HG03103 (cell line): ENCODE data around the gene PCDHB8.
"Not testable (repeated sequence)": the region's sequence is repeated elsewhere in the genome, so short reads cannot be mapped to it uniquely, and the experiment has no call there.

Experiments
- ATAC-seq: cut with Tn5 transposase; IDR thresholded peaks from one replicate; pipeline ENCODE4 v1.9.1; 2021; ENCODE audit warnings: low read depth; ENCODE audit not compliant: unreplicated experiment

PCDHB8 gene

DNA sequence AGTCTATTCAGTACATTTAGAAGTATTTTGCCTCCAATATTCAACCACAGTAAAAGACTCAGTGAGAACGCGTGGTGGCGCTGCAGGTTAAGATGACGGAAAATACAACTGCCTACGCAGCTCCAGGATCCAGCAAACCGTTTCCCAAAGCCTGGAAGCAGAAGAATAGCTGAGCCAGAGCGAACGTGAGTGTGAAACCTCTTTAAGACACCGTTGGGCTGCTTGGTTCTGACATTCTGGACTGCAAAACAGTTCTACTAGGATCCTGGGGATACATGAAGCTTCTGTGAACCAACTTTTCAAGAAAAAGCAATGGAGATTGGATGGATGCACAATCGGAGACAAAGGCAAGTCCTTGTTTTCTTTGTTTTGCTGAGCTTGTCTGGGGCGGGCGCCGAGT, 4.7 kb downstream of the PCDHB8 start, which contains the start of gene PCDHB16:
Gene PCDHB16 (plus strand): TSS at position 140 of the 400 bp plus-strand sequence. CDS start 173 bp downstream, at position 313.
- no peak for ATAC-seq

DNA sequence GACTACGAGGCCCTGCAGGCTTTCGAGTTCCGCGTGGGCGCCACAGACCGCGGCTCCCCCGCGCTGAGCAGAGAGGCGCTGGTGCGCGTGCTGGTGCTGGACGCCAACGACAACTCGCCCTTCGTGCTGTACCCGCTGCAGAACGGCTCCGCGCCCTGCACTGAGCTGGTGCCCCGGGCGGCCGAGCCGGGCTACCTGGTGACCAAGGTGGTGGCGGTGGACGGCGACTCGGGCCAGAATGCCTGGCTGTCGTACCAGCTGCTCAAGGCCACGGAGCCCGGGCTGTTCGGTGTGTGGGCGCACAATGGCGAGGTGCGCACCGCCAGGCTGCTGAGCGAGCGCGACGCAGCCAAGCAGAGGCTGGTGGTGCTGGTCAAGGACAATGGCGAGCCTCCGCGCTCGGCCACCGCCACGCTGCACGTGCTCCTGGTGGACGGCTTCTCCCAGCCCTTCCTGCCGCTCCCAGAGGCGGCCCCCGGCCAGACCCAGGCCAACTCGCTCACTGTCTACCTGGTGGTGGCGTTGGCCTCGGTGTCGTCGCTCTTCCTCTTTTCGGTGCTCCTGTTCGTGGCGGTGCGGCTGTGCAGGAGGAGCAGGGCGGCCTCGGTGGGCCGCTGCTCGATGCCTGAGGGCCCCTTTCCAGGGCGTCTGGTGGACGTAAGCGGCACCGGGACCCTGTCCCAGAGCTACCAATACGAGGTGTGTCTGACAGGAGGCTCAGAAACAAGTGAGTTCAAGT, 6.7 kb downstream of the PCDHB8 start:
- not testable (repeated sequence) for ATAC-seq

DNA sequence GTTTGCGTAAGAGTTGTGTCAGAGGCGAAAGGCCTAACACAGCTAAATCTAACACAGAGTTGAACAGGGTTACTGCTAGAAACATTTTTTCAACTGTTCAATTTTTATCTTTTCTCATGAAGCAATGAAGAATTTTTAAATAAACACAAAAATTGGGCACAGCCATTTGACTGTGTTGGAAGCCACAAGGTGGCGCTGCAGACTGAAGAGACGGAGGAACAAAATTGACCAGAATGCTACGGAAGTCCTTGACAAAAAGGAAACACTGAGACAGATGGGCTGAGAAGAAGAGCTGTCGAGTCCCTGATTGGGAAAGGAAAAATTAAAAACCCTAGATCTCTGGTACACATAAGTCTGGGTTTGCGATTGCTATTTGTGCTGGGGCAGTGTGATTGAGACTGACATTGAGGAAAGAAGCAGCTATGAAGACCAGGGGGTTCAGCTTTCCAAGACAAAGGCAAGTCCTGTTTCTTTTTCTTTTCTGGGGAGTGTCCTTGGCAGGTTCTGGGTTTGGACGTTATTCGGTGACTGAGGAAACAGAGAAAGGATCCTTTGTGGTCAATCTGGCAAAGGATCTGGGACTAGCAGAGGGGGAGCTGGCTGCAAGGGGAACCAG, 9.4 kb downstream of the PCDHB8 start, which contains the start of gene PCDHB9:
Gene PCDHB9 (plus strand): TSS at position 265 of the 616 bp plus-strand sequence. CDS start 158 bp downstream, at position 423.
- ATAC-seq = no peak

DNA sequence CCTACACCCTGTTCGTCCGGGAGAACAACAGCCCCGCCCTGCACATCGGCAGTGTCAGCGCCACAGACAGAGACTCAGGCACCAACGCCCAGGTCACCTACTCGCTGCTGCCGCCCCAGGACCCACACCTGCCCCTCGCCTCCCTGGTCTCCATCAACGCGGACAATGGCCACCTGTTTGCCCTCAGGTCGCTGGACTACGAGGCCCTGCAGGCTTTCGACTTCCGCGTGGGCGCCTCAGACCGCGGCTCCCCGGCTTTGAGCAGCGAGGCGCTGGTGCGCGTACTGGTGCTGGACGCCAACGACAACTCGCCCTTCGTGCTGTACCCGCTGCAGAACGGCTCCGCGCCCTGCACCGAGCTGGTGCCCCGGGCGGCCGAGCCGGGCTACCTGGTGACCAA, 11.1 kb downstream of the PCDHB8 start:
- ATAC-seq = not testable (repeated sequence)

DNA sequence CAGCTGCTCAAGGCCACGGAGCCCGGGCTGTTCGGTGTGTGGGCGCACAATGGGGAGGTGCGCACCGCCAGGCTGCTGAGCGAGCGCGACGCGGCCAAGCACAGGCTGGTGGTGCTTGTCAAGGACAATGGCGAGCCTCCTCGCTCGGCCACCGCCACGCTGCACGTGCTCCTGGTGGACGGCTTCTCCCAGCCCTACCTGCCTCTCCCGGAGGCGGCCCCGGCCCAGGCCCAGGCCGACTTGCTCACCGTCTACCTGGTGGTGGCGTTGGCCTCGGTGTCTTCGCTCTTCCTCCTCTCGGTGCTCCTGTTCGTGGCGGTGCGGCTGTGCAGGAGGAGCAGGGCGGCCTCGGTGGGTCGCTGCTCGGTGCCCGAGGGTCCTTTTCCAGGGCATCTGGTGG, 11.5 kb downstream of the PCDHB8 start:
- ATAC-seq = not testable (repeated sequence)

DNA sequence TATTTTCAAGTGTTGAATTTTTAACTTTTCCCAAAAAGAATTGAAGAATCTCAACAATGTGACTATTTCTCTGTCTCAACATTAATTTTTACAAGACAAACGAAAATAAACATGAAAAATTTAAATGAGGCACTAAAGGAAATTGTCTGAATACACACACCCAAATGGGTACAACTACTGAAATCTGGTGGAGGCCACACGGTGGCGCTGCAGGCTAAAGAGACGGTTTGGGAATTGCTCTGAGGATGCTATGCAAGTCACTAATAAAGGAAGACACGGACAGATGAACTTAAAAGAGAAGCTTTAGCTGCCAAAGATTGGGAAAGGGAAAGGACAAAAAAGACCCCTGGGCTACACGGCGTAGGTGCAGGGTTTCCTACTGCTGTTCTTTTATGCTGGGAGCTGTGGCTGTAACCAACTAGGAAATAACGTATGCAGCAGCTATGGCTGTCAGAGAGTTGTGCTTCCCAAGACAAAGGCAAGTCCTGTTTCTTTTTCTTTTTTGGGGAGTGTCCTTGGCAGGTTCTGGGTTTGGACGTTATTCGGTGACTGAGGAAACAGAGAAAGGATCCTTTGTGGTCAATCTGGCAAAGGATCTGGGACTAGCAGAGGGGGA, 14.6 kb downstream of the PCDHB8 start, which contains the start of gene PCDHB10:
Gene PCDHB10 (plus strand): TSS at position 244 of the 616 bp plus-strand sequence. CDS start 200 bp downstream, at position 444.
- ATAC-seq = no peak

DNA sequence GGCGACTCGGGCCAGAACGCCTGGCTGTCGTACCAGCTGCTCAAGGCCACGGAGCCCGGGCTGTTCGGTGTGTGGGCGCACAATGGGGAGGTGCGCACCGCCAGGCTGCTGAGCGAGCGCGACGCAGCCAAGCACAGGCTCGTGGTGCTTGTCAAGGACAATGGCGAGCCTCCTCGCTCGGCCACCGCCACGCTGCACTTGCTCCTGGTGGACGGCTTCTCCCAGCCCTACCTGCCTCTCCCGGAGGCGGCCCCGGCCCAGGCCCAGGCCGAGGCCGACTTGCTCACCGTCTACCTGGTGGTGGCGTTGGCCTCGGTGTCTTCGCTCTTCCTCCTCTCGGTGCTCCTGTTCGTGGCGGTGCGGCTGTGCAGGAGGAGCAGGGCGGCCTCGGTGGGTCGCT, 16.7 kb downstream of the PCDHB8 start:
- ATAC-seq = not testable (repeated sequence)

DNA sequence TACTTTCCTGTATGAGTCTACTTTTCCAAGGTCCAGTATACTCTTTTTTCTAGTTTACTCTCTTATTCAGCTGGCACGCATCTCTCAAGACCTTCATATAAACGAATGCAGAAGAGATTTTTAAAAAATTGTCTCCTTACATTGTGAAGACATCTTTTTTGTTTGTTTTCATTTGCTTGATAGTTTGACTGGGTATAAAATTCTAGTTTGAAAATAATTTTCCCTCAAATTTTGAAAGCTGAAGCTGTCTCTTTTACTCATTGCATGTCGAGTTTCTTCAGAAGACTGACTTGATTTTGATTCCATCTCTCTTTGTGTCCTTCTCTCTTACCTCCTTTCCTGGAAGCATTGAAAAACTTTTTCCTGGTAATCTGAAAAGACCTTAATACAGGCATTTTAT, 18.8 kb downstream of the PCDHB8 start:
- no peak for ATAC-seq

DNA sequence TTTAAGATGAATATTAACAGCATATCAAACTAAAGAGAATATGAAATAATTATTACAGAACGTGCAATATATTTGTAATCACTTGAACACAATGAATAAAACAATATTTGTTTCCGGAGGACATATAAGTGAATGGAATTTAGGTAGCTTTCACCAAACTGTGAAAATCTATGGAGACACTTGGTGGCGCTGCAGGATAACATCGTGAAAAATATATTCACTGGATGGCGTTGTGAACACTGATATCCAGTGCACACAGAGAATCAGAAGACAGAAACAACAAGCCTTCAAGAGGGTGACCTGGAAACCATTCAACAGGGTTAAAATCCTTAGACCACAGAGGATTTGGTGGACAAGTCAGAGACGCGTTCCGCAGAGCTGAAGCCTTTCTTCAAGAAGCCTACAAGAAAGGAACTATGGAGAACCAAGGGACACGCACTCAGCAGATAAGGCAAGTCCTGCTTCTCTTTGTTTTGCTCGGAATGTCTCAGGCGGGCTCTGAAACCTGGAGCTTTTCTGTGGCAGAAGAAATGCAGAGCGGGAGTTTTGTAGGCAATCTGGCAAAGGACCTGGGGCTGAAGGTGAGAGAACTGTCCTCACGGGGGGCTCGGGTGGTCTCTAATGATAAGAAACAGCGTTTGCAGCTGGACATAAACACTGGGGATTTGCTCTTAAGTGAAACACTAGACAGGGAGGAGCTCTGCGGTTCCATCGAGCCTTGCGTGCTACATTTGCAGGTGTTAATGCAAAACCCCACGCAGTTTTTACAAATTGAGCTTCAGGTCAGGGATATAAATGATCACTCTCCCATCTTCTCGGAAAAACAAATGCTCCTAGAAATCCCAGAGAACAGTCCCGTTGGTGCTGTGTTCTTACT, 22.0 kb downstream of the PCDHB8 start, which contains the start of gene PCDHB11:
Gene PCDHB11 (plus strand): TSS at position 269 of the 877 bp plus-strand sequence. CDS start 148 bp downstream, at position 417.
- no peak for ATAC-seq

DNA sequence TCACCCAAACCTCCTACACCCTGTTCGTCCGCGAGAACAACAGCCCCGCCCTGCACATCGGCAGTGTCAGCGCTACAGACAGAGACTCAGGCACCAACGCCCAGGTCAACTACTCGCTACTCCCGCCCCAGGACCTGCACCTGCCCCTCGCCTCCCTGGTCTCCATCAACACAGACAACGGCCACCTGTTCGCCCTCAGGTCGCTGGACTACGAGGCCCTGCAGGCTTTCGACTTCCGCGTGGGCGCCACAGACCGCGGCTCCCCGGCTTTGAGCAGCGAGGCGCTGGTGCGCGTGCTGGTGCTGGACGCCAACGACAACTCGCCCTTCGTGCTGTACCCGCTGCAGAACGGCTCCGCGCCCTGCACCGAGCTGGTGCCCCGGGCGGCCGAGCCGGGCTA, 23.5 kb downstream of the PCDHB8 start:
- not testable (repeated sequence) for ATAC-seq

DNA sequence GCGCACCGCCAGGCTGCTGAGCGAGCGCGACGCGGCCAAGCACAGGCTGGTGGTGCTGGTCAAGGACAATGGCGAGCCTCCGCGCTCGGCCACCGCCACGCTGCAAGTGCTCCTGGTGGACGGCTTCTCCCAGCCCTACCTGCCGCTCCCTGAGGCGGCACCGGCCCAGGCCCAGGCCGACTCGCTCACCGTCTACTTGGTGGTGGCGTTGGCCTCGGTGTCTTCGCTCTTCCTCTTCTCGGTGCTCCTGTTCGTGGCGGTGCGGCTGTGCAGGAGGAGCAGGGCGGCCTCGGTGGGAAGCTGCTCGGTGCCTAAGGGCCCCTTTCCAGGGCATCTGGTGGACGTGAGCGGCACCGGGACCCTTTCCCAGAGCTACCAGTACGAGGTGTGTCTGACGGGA, 24.1 kb downstream of the PCDHB8 start:
- ATAC-seq = not testable (repeated sequence)

DNA sequence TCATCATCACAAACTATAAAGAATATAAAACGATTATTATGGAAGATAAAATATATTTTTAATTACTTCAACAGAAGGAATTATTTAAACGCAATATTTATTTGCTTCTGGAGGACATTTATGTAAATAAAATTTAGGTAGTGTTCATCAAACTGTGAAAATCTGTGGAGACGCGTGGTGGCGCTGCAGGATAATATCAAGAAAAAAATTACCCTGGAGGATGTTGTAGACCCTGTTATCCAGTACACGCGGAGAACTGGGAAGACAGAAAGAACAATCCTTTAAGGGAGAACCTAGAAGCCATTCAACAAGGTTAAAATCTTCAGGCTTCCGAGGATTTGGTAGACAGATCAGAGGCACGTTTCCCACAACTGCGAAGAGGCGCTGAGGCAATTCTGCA, 30.9 kb downstream of the PCDHB8 start, which contains the start of gene PCDHB12:
Gene PCDHB12 (plus strand): TSS at position 242 of the 400 bp plus-strand sequence. CDS start 189 bp downstream, outside the sequence.
- no peak for ATAC-seq

DNA sequence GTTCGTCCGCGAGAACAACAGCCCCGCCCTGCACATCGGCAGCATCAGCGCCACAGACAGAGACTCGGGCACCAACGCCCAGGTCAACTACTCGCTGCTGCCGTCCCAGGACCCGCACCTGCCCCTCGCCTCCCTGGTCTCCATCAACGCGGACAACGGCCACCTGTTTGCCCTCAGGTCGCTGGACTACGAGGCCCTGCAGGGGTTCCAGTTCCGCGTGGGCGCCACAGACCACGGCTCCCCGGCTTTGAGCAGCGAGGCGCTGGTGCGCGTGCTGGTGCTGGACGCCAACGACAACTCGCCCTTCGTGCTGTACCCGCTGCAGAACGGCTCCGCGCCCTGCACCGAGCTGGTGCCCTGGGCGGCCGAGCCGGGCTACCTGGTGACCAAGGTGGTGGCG, 32.7 kb downstream of the PCDHB8 start:
- ATAC-seq = not testable (repeated sequence)

DNA sequence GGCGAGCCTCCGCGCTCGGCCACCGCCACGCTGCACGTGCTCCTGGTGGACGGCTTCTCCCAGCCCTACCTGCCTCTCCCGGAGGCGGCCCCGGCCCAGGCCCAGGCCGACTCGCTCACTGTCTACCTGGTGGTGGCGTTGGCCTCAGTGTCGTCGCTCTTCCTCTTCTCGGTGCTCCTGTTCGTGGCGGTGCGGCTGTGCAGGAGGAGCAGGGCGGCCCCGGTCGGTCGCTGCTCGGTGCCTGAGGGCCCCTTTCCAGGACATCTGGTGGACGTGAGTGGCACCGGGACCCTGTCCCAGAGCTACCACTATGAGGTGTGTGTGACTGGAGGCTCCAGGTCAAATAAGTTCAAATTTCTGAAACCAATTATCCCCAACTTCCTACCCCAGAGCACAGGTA, 33.3 kb downstream of the PCDHB8 start:
- not testable (repeated sequence) for ATAC-seq

DNA sequence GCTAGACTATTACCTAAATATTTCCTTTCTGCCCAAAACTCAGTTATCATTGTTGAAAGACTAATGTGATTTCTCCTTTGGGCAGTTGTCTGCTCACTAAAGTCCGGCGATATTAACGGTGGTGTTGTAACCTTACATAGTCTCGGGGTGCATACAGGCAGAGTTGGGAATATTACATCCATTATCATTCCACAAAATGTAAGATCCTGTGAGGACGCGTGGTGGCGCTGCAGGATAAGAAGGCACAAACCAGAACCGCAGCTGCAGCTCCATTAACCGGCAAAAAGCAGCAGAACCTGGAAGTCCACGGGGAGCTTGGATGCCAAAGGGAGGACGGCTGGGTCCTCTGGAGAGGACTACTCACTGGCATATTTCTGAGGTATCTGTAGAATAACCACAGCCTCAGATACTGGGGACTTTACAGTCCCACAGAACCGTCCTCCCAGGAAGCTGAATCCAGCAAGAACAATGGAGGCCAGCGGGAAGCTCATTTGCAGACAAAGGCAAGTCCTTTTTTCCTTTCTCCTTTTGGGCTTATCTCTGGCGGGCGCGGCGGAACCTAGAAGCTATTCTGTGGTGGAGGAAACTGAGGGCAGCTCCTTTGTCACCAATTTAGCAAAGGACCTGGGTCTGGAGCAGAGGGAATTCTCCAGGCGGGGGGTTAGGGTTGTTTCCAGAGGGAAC, 36.2 kb downstream of the PCDHB8 start, which contains the start of gene PCDHB13:
Gene PCDHB13 (plus strand): TSS at position 264 of the 684 bp plus-strand sequence. CDS start 205 bp downstream, at position 469.
- ATAC-seq = not testable (repeated sequence)

DNA sequence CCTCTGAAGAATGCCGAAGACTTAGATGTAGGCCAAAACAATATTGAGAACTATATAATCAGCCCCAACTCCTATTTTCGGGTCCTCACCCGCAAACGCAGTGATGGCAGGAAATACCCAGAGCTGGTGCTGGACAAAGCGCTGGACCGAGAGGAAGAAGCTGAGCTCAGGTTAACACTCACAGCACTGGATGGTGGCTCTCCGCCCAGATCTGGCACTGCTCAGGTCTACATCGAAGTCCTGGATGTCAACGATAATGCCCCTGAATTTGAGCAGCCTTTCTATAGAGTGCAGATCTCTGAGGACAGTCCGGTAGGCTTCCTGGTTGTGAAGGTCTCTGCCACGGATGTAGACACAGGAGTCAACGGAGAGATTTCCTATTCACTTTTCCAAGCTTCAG, 37.0 kb downstream of the PCDHB8 start:
- ATAC-seq = not testable (repeated sequence)

DNA sequence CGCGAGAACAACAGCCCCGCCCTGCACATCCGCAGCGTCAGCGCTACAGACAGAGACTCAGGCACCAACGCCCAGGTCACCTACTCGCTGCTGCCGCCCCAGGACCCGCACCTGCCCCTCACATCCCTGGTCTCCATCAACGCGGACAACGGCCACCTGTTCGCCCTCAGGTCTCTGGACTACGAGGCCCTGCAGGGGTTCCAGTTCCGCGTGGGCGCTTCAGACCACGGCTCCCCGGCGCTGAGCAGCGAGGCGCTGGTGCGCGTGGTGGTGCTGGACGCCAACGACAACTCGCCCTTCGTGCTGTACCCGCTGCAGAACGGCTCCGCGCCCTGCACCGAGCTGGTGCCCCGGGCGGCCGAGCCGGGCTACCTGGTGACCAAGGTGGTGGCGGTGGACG, 37.9 kb downstream of the PCDHB8 start:
- ATAC-seq = not testable (repeated sequence)

DNA sequence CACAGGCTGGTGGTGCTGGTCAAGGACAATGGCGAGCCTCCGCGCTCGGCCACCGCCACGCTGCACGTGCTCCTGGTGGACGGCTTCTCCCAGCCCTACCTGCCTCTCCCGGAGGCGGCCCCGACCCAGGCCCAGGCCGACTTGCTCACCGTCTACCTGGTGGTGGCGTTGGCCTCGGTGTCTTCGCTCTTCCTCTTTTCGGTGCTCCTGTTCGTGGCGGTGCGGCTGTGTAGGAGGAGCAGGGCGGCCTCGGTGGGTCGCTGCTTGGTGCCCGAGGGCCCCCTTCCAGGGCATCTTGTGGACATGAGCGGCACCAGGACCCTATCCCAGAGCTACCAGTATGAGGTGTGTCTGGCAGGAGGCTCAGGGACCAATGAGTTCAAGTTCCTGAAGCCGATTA, 38.4 kb downstream of the PCDHB8 start:
- not testable (repeated sequence) for ATAC-seq

DNA sequence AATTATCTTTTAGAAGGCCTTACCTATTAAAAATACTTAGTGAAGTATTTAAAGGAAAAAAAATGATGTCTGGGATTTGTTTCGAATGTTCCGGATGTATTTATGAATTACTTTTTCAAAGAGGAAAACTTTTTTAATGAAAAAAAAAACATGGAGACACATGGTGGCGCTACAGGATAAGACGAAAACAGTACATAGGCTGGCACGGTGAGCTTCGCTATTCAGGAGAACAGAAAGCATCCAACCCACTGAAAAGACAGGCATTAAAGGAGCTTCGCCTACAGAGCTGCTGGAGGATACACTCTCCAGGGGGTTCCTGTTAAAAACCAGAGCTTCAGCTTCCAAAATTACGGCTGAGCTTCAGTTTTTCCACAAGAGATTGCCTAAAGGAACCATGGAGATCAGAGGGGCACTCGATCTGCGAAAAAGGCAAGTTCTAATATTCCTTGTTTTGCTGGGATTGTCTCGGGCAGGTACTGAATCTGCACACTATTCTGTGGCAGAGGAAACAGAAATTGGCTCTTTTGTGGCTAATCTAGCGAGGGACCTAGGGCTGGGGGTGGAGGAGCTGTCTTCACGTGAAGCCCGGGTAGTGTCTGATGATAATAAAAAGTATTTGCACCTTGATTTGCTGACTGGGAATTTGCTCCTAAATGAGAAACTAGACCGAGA, 45.7 kb downstream of the PCDHB8 start, which contains the start of gene PCDHB14:
Gene PCDHB14 (plus strand): TSS at position 232 of the 672 bp plus-strand sequence. CDS start 163 bp downstream, at position 395.
- ATAC-seq = no peak
